HG02885 (cell line): ENCODE results near the gene MUC22.
"Not testable (repeated sequence)": the region's sequence is repeated elsewhere in the genome, so short reads cannot be mapped to it uniquely, and the experiment has no call there.

Source experiments
- ATAC-seq: cut with Tn5 transposase; IDR thresholded peaks from one replicate; pipeline ENCODE4 v1.9.1; 2021; ENCODE audit warnings: mild to moderate bottlenecking; ENCODE audit not compliant: unreplicated experiment, poor library complexity

MUC22 gene

GRCh38 chr6:31033075-31033474 lies 22.8 kb downstream of the MUC22 start:
- ATAC-seq, result no peak

GRCh38 chr6:31035862-31036497 lies 25.7 kb downstream of the MUC22 start:
- ATAC-seq, result no peak

- no peak for ATAC-seq
Observed at GRCh38 chr6:31037169-31037568, 26.9 kb downstream of the MUC22 start.

DNA sequence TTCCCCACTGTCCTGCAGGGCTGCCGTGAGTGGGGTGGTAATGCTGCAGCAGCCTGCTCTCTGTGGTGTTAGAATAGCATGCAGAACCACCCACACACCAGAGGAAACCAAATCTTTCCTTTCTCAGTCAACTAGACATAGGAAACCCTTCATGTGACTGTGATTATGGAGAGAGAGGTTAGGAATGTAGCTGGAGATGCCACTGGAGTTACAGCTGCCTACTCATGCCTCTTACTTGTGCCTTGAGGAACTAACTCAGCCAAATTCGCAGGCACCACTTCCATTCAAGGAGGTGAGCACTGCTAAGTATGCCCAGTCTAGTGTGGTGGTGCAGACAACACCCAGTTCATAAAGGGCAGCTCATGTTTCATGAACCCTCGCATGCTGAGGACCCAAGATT lies 27.4 kb downstream of the MUC22 start:
- no peak for ATAC-seq

DNA sequence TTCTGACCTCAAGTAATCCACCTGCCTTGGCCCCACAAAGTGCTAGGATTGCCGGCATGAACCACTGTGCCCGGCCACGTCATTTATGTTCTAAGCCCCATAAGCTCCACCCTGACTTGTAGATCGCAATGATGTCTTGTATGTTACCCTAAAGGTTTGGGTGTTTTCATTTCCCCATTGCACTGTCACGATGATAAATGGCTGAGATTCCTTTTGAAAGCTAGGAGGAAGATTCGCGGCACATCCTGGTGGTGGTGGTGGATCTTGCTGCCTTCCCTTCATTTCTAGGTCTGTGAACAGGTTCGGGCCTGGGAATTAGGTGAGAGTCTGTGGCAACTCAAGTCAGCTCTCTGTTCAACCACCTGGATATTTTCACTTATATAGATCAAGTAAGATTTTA lies 28.3 kb downstream of the MUC22 start:
- ATAC-seq, result no peak

GRCh38 chr6:31040801-31041200 lies 30.5 kb downstream of the MUC22 start:
- ATAC-seq, result no peak

DNA sequence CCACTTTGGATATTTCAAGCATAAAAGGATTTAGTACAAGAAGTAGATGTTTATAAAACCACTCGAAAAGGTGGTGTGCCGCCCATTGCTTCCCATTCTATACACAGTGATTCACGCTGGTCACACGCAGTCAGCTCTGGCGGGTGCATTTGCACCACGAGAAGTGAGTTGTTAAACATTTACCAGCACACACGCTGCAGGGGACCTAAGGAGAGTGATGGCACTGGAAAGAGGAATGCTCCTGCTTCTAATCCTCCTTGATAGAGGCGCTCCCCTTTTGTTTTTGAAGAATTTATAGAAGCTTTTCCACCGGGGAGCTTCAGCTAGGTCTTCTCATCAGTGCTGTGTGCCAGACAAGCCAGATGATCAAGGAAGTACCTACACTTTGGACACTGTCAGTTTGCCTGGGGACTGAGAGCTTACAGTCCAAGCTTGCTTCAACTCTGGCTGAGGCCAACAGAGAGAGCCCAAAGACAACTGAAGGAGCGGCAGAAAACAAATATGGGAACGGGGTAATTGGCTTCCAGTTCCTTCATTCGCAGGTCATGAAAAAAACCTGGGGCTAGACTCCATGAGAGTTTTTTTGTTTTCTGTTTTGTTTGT lies 31.2 kb downstream of the MUC22 start:
- no peak for ATAC-seq

- no peak for ATAC-seq
Observed at GRCh38 chr6:31042806-31043205, 32.5 kb downstream of the MUC22 start.

DNA sequence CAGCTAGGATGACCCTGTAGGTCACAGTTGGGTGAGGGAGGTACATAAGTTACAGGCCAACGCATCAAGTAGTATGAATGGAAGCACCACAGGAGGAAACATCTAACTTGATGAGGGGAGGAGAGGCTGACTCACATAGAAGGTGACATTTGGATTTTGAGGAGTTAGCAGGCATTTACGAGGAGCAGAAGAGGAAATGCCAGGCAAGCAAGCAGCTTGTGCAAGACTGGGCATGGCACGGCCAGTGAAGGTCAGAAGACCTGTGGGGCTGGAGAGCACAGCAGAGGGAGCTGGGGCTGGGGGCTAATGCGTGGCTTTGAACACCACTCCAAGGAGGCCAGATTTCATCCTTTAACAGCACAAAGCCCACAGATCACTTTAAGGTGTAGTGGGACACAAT lies 37.8 kb downstream of the MUC22 start:
- no peak for ATAC-seq

- ATAC-seq, result no peak
Observed at GRCh38 chr6:31049518-31049917, 39.2 kb downstream of the MUC22 start.

- ATAC-seq, result not testable (repeated sequence)
Observed at GRCh38 chr6:31053187-31053586, 42.9 kb downstream of the MUC22 start.

GRCh38 chr6:31053873-31054272 lies 43.6 kb downstream of the MUC22 start:
- no peak for ATAC-seq

DNA sequence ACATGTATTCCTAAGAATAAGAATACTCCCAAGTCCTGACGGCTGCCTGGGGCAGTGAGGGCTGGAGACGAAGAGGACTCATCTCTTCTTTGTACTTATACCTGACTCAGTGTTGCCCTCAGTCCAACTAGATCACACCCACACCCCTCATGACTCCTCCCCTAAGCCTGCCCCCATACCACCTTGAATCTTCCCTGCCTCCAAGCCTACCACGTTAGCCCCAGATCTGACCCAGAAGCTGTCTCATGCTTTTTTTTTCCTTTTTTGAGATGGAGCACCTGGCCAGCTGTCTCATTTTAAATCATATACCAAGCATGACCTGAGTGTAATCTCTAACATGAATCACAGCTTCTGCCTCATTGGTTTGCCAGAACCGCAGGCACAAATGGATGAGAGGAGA lies 45.2 kb downstream of the MUC22 start:
- no peak for ATAC-seq

- ATAC-seq, result no peak
Observed at GRCh38 chr6:31057426-31058003, 47.2 kb downstream of the MUC22 start.

DNA sequence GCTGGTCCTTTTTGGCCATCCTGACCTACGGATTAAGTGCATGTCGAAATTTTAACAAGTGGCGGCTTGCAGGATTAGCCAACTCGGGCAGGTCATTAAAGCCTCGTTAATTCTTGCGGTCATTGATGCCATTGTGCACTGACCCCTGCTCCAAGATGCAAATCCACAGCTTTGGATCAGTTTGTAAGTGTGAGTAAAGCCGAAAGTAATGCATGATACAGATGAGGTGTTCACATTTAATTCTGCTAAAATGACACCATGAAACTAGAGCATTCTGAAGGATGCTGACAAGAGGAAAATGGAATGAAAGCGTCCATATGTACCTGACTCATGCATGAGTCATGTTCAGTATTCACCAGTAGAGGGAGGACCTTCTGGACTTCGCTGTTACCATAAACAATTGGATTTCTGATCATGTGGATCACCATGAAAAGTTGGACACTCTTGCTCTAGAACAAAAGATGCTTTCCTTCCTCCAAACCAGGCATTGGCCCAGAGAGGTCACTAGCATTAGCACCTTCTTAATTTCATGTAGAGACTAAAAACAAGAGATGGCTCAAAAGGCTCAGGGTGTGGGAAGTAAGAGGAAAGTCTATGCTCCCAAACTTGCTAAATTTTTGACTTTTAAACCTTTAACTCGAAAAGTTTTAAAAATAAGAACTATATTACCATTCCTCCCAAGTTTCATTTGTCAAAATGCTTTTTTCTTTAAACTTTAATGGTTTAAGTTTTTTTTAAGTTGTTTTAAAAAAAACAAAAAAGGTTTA lies 48.0 kb downstream of the MUC22 start:
- no peak for ATAC-seq

- no peak for ATAC-seq
Observed at GRCh38 chr6:31060145-31060544, 49.9 kb downstream of the MUC22 start.

- ATAC-seq, result no peak
Observed at GRCh38 chr6:31063906-31064435, 53.7 kb downstream of the MUC22 start.

DNA sequence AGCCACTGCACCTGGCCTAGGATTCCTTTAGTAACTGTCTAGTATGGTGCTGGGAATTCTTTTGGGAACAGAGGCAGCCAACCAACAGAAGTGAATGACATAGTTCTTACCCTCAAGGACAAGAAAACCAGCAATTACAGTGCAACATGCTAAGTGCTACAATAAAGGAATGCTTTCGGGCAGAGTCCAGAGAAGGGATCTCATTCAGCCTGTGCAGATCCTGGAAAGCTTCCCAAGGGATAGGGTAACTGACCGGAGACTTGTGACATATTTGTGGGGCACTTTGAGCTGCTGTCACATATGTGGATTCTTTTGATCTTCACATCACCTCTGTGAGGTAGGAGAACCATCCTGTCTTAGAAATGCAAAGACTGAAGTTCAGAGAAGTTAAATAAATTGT lies 55.3 kb downstream of the MUC22 start:
- ATAC-seq, result no peak

DNA sequence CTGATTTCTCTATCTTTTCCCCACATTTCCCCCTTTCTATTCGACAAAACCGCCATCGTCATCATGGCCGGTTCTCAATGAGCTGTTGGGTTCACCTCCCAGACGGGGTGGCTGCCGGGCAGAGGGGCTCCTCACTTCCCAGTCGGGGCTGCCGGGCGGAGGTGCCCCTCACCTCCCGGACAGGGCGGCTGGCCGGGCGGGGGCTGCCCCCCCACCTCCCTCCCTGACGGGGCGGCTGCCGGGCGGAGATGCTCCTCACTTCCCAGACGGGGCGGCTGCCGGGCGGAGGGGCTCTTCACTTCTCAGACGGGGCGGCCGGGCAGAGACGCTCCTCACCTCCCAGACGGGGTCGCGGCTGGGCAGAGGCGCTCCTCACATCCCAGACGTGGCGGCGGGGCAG lies 56.8 kb downstream of the MUC22 start:
- ATAC-seq, result not testable (repeated sequence)

DNA sequence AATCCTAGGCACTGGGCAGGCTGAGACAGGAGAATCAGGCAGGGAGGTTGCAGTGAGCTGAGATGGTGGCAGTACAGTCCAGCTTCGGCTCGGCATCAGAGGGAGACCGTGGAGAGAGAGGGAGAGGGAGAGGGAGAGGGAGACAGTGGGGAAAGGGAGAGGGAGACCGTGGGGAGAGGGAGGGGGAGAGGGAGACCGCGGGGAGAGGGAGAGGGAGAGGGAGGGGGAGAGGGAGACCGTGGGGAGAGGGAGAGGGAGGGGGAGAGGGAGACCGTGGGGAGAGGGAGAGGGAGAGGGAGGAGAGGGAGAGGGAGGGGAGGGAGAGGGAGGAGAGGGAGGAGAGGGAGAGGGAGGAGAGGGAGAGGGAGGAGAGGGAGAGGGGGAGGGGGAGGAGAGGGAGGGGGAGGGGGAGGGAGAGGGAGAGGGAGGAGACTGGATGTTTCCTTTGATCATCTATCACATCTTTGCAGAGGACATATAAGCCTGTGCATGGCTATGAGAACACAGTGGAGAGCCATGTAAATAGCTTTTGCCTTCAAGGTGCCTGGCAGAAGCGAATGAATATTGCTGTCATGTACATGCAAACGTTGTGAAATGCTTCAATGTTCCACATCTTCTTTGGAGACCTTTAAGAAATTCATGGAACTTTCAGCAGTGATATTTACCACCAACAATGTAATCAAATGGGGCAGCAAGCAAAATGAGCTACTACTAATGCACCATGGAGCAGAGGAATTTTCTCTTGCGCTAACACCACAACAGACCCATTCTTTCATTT lies 57.8 kb downstream of the MUC22 start:
- ATAC-seq, result not testable (repeated sequence)
